ENCODE measurements around the gene TBC1D20.

- TF ChIP-seq, protein P1, sequence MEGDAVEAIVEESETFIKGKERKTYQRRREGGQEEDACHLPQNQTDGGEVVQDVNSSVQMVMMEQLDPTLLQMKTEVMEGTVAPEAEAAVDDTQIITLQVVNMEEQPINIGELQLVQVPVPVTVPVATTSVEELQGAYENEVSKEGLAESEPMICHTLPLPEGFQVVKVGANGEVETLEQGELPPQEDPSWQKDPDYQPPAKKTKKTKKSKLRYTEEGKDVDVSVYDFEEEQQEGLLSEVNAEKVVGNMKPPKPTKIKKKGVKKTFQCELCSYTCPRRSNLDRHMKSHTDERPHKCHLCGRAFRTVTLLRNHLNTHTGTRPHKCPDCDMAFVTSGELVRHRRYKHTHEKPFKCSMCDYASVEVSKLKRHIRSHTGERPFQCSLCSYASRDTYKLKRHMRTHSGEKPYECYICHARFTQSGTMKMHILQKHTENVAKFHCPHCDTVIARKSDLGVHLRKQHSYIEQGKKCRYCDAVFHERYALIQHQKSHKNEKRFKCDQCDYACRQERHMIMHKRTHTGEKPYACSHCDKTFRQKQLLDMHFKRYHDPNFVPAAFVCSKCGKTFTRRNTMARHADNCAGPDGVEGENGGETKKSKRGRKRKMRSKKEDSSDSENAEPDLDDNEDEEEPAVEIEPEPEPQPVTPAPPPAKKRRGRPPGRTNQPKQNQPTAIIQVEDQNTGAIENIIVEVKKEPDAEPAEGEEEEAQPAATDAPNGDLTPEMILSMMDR (IDR thresholded peaks at IDR 0.05): no peak
- TF ChIP-seq POLR2A (IDR thresholded peaks at IDR 0.05): no peak
These were observed 18.8 kb upstream of the TBC1D20 start for GRCh38 chr20:481167-481566.
